ENCODE measurements around the gene MADCAM1.

Gene MADCAM1

DNA sequence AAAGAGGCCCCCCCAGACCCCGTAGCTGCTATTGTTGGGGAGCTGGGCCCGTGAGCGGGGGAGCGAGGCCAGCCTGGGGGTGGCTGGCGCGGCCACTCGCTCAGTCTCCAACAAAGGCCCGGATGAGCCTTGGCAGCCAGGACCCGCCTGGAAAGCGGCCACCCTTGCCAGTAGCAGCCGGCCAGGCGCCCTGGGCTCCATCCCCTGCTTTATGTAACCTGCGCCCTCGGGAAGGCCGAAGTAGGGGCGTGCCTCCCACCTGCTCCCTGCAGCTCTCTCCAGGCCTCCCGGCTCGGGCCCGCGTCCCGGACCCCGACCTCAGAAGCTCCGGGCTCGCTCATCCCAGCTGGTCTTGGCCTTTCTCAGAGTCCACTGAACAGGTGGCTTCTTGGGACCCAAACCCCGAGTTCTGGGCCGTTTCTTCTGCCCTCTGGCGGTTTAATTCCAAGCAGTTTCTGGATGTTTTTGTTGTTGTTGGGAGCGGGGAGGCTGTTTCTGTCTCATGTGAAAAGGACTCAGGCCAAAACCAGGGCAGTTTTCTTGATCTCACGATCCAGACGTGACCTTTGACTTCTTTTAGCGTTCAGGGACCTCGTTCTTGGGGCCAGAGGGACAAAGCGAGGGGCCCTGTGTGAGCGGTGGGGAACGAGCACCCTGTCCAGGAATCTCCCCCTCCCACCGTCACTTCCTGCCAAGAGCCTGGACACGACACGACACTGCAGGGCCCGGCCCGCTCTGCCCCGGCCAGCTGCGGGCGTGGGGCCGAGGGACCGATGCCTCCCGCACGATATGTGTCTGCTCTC lies 36.5 kb downstream of the MADCAM1 start:
- peak; percentile 33 to 83 (median 75) for DNase-seq

DNA sequence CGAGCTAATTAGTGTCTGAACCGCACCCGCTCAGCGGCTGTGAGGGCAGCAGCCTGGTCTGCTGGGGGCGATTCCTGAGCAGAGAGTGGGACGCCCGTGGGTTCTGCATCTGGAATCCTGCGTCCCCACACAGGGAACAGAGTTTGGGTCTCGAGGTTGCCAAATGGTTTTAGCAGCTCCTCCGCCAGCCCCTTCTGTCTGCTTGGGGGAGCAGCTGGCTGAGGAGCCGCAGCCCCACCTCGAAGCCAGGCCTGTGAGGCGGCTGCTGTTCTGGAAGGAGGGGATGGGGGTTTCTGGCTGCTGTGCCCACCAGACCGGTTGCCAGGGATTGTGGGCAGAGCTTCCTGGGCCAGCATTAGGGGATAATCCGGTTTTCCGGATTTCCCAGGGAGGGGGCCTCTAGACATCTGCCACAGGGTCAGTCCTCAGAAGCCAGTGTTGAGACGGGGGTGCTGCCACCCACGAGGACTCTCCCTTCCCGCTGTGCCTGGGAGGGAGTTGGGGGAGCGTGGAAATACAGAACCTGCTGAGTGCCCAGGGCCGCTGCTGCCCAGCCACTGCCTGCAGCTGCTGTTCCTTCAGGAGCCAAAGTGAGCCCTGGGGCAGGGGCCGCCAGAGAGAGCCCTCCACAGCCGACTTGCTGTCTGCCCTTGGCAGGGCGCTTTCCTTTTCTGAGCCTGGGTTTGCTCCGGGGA lies 37.2 kb downstream of the MADCAM1 start:
- no peak for DNase-seq

DNA sequence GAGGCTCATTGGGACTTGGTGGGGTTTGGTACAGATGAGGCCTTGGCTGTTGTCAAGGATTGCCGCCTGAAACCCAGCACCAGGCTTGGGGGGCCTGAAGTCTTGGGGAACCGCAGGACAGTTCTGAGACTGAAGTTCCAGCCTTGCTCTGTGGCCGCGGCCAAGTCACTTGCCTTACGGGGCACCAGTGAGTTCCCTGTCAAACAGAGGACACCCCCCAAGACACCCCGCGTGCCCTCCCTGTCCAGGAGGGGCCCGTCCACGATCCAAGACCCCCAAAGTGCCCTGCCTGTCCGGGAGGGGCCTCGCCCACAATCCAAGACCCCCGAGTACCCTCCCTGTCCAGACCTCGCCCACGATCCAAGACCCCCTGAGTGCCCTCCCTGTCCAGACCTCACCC lies 37.8 kb downstream of the MADCAM1 start:
- no peak for DNase-seq

DNA sequence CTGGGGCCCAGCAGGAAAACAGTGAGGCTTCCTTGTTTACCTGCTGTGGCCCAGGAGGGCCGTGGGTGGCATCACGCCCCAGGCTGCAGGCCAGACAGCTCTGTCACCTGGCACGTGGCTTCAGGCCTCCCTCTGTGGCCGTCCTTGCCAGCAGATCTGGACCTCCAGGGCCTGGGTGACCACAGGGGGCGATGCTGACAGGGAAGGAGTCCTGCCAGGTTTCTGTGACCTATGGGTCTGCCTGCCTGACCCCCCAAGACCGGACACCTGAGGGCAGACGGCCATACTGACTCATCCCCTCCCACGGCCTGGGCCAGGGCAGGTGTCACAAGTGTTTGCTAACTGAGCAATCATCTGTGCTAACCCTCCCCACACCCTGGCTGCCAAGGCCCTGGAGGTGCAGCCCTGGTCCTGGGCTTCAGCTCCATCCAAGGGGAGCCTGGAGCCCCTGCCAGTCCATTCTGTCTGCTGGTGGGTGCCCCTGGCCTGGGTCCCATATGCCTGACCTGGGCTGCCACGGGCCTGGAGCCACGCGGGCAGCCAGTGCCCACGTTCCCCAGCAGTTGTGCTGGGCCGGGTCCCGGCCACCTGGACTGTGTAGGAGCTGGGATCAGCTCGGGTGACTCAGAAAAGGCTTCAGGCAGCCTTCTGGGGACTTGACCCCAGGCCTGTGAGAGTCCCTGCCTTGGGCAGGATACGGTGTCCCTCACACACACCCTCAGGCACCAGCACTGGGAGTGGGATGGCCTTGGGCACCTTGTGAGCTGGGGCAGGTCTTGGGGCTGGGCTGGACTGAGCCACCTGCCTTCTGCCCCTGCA lies 38.9 kb downstream of the MADCAM1 start:
- DNase-seq: no peak

DNA sequence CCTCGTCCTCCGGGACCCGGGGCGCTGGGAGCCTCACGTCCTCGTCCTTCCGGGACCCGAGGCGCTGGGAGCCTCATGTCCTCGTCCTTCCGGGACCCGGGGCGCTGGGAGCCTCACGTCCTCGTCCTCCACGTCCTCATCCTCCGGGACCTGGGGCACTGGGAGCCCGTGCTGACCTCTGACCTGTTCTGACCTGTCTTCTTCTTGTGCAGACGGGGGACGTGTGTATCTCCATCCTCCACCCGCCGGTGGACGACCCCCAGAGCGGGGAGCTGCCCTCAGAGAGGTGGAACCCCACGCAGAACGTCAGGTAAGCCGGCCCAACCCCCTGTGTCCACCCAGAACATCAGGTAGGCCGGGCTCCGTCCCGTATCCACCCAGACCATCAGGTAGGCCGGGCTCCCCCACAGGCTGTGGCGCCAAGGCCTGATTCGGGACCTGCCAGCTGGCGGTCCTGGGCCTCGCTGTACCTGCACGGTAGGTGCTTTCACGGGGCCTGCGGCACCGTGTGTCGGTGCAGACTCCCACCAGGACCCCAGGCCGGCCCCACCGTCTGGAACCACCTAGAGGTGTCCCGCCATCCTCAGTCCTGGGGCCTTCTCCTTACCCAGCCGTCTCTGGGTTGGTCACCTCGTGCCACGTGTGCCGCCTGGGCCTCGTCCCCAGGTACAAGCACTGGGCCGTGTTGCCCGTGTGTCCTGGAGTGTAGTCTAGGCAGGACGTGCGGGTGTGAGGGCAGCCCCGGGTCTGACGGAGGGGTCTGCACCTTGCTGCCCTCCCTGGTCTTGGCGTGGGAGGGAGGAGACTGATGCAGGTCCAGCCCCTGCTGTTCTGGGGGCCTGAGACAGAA lies 40.0 kb downstream of the MADCAM1 start:
- DNase-seq: no peak

DNA sequence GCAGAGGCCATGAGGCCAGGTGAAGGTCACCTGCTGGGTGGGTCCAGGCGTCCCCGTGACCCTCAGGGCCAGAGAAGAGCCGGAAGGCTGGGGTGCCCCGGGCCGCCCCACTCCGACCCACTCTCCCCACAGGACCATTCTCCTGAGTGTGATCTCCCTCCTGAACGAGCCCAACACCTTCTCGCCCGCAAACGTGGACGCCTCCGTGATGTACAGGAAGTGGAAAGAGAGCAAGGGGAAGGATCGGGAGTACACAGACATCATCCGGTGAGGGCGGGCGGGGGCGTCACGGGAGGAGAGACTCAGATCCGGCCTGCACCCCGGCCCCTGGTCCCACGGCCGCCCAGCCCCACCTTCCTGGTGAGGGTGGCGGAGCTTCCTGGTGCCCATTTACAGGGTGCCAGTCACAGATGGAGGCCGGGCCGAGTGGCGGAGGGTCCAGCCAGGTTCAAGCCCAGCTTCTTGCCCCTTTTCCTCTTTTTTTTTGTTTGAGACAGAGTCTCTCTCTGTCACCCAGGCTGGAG lies 40.7 kb downstream of the MADCAM1 start:
- no peak for DNase-seq

DNA sequence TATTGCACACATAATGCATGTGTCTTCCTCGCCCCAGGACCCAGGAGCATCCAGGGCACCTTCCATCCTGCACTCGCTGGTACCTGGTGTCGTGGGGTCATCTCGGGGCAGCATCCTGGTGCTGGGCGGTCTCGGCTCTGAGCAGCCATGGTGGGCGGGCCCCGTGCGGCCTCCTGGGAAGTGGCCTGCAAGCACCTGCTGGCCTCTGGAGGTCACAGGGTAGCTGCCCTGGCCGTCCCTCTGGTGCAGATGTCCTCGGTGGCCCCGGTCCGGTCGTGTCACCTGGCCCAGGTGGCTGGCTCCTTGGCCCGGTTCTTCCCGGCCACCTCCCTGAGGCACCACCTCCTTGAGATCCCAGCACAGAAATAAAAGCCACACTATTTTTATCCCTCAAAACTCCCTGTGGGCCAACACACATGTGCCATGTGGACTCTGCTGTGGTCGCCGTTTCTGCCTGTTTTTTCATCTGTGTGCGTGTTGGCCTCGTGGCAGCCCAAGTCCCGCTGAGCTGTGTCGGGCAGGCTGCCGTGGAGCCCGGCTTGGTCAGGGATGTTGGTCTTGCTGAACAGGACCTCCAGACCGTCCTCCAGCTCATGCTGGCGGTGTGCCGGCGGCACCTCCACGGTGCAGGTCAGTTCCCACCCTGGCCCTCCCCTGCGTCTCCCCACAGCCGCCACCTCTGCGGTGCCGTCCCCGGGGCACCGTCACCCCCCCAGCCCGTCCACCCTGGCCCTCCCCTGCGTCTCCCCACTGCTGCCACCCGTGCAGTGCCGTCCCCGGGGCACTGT lies 42.5 kb downstream of the MADCAM1 start:
- no peak for DNase-seq

DNA sequence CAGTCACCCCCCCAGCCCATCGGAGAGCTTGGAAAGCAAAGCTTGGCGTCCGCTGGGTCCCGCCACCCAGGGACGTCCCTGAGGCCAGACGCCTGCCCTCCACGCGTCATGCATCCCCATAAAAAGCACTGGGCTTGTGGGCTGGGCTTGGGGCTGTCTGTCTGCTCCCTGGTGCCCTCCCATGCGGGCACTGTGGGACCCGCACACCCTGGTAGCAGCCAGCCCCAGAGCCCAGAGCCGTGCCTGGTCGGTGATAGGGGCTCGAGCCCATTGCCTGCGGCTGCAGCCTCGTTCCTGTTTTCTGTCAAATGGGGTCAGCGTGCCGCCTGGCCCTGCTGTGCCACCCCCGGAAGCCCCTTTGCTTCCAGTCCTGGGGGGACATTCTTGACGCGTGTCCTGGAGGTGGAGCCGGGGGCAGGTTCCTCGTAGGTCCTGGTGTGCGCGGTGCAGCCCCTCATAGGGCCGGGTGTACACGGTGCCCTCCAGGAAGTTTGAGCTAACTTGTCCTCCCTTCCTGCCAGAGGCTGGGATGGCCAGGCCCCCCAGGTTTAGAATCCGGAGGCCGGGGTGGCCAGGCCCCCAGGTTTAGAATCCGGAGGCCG lies 43.2 kb downstream of the MADCAM1 start:
- DNase-seq: no peak

DNA sequence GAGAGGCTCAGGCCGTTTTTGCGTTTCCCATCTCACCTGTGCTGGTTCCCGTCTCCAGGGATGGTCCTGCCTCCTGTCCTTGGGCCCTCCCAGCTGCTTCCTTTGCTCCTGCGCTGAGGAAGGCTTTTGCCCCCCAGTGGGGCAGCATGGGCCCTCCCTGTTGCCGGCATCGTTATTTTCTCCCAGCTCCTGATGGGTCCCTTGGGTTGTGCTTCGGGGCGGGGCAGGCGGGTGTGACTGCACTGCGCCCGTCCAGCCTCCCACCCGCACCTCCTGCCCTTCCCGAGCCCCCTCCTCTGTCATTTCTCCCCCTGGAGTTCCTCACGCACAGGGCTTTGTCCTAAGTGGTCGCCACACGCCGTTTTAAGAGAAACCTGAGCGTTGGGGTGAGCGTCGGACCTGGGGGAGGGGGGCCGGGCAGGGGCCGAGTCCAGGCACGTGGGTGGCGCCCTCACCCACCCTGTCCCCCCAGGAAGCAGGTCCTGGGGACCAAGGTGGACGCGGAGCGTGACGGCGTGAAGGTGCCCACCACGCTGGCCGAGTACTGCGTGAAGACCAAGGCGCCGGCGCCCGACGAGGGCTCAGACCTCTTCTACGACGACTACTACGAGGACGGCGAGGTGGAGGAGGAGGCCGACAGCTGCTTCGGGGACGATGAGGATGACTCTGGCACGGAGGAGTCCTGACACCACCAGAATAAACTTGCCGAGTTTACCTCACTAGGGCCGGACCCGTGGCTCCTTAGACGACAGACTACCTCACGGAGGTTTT lies 44.8 kb downstream of the MADCAM1 start:
- DNase-seq: no peak

DNA sequence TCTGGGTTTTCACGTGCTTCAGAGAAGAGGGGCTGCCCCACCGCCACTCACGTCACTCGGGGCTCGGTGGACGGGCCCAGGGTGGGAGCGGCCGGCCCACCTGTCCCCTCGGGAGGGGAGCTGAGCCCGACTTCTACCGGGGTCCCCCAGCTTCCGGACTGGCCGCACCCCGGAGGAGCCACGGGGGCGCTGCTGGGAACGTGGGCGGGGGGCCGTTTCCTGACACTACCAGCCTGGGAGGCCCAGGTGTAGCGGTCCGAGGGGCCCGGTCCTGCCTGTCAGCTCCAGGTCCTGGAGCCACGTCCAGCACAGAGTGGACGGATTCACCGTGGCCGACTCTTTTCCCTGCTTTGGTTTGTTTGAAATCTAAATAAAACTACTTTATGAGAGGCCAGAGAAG lies 45.4 kb downstream of the MADCAM1 start:
- no peak for DNase-seq

DNA sequence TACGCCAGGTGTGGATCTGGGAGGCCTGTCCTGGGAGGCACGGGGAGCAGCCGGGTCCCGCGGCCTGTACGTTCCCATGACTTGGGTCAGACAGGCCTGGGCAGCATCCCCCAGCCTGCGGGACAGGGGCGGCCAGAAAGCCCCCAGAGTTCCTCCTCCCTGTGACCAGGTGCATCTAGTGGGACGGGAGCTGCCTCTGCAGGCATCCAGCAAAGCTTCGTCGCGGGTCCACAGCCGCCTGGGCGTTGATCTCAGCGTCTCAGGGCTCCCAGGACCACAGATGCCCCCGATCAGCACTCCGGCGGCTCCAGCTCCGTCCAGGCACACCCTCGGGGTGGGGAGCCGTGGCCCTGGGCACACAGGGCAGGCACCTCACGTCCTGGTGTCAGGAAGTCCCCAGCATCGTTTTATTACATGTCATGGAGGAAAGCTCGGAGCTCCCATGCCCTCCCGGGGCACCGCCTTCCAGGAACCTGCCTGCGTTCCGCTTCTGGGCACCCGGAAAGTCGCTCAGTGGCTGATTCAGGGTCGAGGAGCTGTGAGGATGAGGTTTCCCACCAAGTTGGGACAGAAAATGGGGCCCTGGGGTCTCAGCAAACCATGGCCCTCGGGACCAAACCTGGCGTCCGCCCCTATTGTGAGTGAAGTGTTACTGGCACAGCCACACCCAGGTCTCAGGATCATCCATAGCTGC lies 46.0 kb downstream of the MADCAM1 start:
- DNase-seq: no peak

DNA sequence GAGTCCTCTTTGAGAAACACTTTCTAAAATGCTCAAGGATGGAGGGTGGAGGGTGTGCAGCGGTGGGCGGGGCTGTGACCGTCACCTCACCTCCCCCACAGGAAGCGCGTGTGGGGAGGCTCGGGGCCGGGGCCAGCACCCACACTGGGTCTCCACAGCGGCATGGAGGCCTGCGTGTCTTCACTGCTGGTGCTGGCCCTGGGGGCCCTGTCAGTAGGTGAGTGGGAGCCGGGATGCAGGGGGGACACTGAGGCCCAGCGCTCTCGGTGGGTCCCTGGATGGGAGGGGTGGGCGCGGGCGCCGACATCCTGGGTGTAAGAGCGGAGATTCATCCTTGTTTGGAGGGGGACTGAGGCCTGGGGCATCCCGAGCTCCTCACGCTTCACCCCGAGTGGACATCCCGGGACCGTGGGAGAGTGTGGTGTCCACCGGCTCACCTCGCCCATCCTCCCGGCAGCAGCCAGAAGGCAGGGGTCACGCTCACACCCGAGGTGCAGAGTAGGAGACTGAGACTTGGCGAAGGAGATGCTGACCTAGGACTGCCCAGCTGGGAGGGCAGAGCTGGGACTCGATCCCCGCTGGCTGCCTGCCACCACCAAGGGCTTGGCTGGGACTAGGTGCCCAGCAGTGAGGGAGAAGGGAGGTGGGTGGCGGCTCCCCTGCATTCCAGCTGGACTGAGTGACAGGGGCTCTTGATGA lies 47.8 kb downstream of the MADCAM1 start, which contains the start of gene GZMM:
Gene GZMM, plus strand, starts transcription at position 144 of the 699 bp plus-strand sequence. Its CDS starts 19 bp downstream, at position 163.
- DNase-seq: no peak

DNA sequence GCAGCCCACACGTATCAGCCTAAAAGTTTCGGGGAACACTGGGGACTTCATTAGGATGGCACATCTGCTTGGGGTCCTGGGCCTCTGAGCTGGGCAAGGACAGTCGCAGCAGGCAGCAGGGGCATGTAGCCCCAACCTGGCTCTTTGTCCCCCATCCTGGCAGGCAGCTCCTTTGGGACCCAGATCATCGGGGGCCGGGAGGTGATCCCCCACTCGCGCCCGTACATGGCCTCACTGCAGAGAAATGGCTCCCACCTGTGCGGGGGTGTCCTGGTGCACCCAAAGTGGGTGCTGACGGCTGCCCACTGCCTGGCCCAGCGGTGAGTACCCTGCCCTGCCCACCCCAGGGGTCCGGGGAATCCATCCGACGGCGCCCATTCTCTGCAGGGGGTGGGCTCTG lies 50.8 kb downstream of the MADCAM1 start:
- DNase-seq: no peak

DNA sequence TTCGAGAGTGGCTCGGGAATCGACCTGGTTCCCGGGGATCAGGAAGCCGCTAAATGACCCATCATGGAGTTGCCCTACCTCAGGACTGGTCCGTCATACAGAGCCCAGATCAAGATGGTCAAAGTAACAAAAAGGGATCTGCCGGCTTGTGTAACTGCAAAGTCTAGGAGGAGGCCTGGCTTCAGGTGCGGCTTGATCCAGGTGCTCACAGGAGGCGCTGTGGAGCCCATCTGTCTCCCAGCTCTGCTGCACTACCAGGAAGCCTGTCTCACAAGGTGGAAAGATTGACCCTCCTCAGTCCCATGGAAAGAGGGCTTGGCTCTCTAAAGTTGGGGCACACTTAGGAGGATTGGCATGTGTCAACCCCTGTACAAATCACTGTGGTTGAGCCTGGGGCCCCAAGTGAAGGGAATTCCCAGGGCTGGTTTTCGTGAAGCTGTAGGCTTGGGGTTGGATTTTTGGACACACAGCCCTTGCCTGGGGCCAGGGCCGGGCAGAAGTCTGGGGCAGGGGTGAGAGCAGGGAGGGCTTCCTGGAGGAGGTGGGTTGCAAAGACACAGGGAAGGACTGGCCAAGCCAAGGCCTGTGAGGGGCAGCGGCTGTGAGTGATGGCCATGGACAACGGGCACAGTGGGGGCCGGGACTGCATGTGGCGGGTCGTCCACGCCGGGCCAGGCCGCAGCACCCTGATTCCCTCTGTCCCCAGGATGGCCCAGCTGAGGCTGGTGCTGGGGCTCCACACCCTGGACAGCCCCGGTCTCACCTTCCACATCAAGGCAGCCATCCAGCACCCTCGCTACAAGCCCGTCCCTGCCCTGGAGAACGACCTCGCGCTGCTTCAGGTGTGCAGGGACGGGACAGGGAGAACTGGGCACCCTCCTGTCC lies 51.8 kb downstream of the MADCAM1 start:
- DNase-seq: no peak

DNA sequence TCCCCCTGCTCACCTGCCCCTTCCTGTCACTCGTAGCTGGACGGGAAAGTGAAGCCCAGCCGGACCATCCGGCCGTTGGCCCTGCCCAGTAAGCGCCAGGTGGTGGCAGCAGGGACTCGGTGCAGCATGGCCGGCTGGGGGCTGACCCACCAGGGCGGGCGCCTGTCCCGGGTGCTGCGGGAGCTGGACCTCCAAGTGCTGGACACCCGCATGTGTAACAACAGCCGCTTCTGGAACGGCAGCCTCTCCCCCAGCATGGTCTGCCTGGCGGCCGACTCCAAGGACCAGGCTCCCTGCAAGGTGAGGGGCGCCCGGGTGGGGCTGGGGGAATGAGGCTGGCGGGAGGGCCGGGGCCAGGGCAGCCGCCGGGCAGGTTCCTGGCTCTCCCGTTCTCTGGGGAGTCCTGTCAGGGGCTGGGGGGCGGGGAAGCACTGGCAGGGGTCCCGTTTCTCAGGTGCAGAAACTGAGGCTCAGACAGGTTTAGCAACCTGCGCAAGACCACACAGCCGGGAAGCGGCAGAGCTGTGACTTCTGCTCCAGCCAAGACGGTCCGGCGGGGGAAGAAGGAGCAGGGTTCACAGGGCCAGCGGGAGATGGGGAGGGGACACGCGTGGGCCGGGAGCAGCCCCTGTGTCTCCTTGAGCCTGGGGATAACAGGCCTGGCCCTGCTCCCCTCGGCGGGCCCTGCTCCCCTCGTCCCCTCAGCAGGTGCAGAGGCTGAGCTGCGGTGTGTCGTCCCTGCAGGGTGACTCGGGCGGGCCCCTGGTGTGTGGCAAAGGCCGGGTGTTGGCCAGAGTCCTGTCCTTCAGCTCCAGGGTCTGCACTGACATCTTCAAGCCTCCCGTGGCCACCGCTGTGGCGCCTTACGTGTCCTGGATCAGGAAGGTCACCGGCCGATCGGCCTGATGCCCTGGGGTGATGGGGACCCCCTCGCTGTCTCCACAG lies 52.9 kb downstream of the MADCAM1 start:
- DNase-seq: peak in 1 of 3 experiments; percentile 38

DNA sequence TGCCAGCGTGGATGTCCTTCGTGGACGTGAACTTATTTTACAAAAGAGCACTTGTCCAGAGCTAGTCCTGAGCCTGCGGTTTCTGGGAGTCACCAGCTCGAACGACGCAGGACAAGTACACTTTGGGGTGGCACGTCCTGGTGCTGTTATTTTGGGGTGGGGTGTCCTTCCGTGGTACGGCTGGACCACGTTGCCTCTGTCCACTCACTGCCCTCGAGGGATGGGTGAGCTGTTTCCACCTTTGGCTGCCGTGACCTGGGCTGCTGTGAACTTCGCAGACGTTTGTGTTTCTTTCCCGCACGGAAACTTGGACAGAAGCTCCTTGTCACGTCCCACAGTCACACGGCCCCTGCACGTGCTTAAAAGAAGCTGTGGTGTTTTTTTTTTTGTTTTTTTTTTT lies 58.5 kb downstream of the MADCAM1 start:
- no peak for DNase-seq

Data from NCI-H1417 (cell line).